Thyroid gland (tissue), 4 donors: ENCODE data around the gene TRIM56. TPM values are rescaled to one million over a fixed set of nuclear protein-coding genes. Genes with fewer than 3 reads are reported as not detected.
"Not testable (repeated sequence)": the region's sequence is repeated elsewhere in the genome, so short reads cannot be mapped to it uniquely, and the experiment has no call there.

Experiments used
- DNase-seq, 2 donors: peaks; one replicate each; pipeline ENCODE4 v3.0.0-alpha.2; 2019
- H3K27ac ChIP-seq, 3 donors: fragments of 200-600 bp; sonication (generic); 1 replicate in 2 of 3; 2 replicates in 1 of 3; pipeline ENCODE4 v1.5.1; 2016 to 2019; ENCODE audit warnings: mild to moderate bottlenecking in 1 of 3, moderate library complexity in 1 of 3
- H3K27me3 ChIP-seq: fragments of 200-600 bp; sonication (generic); one replicate; pipeline ENCODE4 v1.5.1; 2019
- H3K36me3 ChIP-seq, 2 donors: fragments of 200-600 bp; sonication (generic); one replicate each; pipeline ENCODE4 v1.5.1; 2016 to 2019
- H3K4me1 ChIP-seq, 2 donors: fragments of 200-600 bp; sonication (generic); one replicate each; pipeline ENCODE4 v1.5.1; 2017 to 2019
- H3K4me3 ChIP-seq, 3 donors: fragments of 200-600 bp; sonication (generic); replicated peaks in 1 of 3; 1 replicate in 2 of 3; 2 replicates in 1 of 3; pipeline ENCODE4 v1.5.1; 2016; ENCODE audit warnings: mild to moderate bottlenecking in 1 of 3
- H3K9me3 ChIP-seq: fragments of 200-600 bp; sonication (generic); one replicate; pipeline ENCODE4 v1.5.1; 2017
- CTCF ChIP-seq, 6 experiments: fragments of 200-600 bp in 3 of 6; fragments of 450-650 bp in 3 of 6; sonication (generic) in 3 of 6; IDR thresholded peaks; one replicate each; pipeline ENCODE4 v1.5.1; 2016 to 2019; ENCODE audit warnings: antibody characterized with exemption in 6 of 6, mild to moderate bottlenecking in 2 of 6, inconsistent platforms in 1 of 6, moderate library complexity in 1 of 6
- POLR2A ChIP-seq, 2 donors: fragments of 450-650 bp; IDR thresholded peaks; one replicate each; pipeline ENCODE4 v1.6.1; 2017; ENCODE audit warnings: antibody characterized with exemption in 2 of 2, mild to moderate bottlenecking in 2 of 2, moderate library complexity in 1 of 2
- WGBS, 2 donors: methylation state at CpG; one replicate each; pipeline ENCODE4 v1.1.5; 2017; 5-methylcytosine and 5-hydroxymethylcytosine counted together
- intact Hi-C: fragments of 100-400 bp; cut with DNase I; formaldehyde crosslinking; loops from one replicate; pipeline ENCODE4 v1.15.1; 2023
- total RNA-seq, 4 donors: library from RNA; depleted of rRNA; stranded (reverse); fragments of >200 nt; gene quantifications; one replicate each; pipeline ENCODE4 v1.2.3, GENCODE V29; 2016

The TRIM56 gene
- 10 to 100 TPM; 19.6 to 36.4 (median 28.5) TPM for total RNA-seq

GRCh38 chr7:101085162-101085964 is at the start of gene TRIM56:
Gene TRIM56 (plus strand): TSS chr7:101085481. CDS start chr7:101087313, 1,832 bp downstream.
- Histone ChIP-seq H3K4me1 (peaks cover 6 to 22% of the 10 kb centered on the region in 2 donors), H3K36me3 (peaks cover 26% of the 10 kb centered on the region in 2 donors), H3K4me3 (peak within 1 kb of the TSS; percentile 33 to 72 (median 61)), H3K9me3 (no peaks in the 10 kb centered on the region), H3K27ac (peak within 1 kb of the TSS; percentile 90 to 97 (median 95)), H3K27me3 (no peaks in the 10 kb centered on the region)
- 1% methylated on average over 18 to 25 of the region's 26 CpGs for WGBS, 2 donors
- intact Hi-C loops = loop anchor here (5.0 kb wide), 1 partner anchor 52 kb away; no protein-coding TSS in a partner anchor
- TF ChIP-seq CTCF (IDR thresholded peaks at IDR 0.05) (no peak), POLR2A (IDR thresholded peaks at IDR 0.05) (peak in 1 of 2 donors; percentile 36)
- DNase-seq = peak; percentile 92 to 93

- no peak for DNase-seq
- 52 to 60% methylated on average over 2 to 4 of the region's 4 CpGs for WGBS, 2 donors
These were observed 49.3 kb upstream of the TRIM56 start for GRCh38 chr7:101035941-101036340.

DNA sequence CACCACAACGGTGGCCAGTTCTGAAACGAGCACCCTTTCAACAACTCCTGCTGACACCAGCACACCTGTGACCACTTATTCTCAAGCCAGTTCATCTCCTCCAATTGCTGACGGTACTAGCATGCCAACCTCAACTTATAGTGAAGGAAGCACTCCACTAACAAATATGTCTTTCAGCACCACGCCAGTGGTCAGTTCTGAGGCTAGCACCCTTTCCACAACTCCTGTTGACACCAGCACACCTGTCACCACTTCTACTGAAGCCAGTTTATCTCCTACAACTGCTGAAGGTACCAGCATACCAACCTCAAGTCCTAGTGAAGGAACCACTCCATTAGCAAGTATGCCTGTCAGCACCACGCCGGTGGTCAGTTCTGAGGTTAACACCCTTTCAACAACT is 44.0 kb upstream of the TRIM56 start:
- 74 to 77% methylated on average over 6 of the region's 6 CpGs for WGBS, 2 donors
- intact Hi-C loops = not testable (repeated sequence)

More at GRCh38 chr7:101035941-101036340, 49.3 kb upstream of the TRIM56 start:
- Histone ChIP-seq H3K27me3 (no peaks in the 10 kb centered on the region), H3K9me3 (no peaks in the 10 kb centered on the region), H3K27ac (no peak overlapping the region), H3K4me1 (no peaks in the 10 kb centered on the region), H3K36me3 (no peaks in the 10 kb centered on the region), H3K4me3 (no peak overlapping the region)
- intact Hi-C loops = no loop called here
- no peak for TF ChIP-seq CTCF (IDR thresholded peaks at IDR 0.05)
- no peak for TF ChIP-seq POLR2A (IDR thresholded peaks at IDR 0.05)

GRCh38 chr7:101058355-101058754 is 26.9 kb upstream of the TRIM56 start:
- intact Hi-C loops = loop anchor here (2.0 kb wide), 1 partner anchor 162 kb away; no protein-coding TSS in a partner anchor
- no peaks in the 10 kb centered on the region for H3K27me3 ChIP-seq

More for the DNA sequence above, 44.0 kb upstream of the TRIM56 start:
- H3K36me3 ChIP-seq, H3K9me3 ChIP-seq, H3K4me1 ChIP-seq, DNase-seq, H3K27me3 ChIP-seq, H3K27ac ChIP-seq, H3K4me3 ChIP-seq: not testable (repeated sequence)

GRCh38 chr7:101059620-101059942 is 25.7 kb upstream of the TRIM56 start:
- TF ChIP-seq CTCF (IDR thresholded peaks at IDR 0.05) = no peak
- TF ChIP-seq POLR2A (IDR thresholded peaks at IDR 0.05) = no peak
- no peak for DNase-seq
- Histone ChIP-seq H3K36me3 (no peaks in the 10 kb centered on the region), H3K9me3 (no peaks in the 10 kb centered on the region), H3K27me3 (no peaks in the 10 kb centered on the region), H3K4me1 (no peaks in the 10 kb centered on the region), H3K27ac (no peak overlapping the region), H3K4me3 (no peak overlapping the region)
- 28 to 34% methylated on average over 9 of the region's 9 CpGs for WGBS, 2 donors
- intact Hi-C loops = loop anchor here (2.0 kb wide), 1 partner anchor 163 kb away; no protein-coding TSS in a partner anchor

More at GRCh38 chr7:101058355-101058754, 26.9 kb upstream of the TRIM56 start:
- no peaks in the 10 kb centered on the region for H3K4me1 ChIP-seq
- H3K4me3 ChIP-seq = no peak overlapping the region
- no peaks in the 10 kb centered on the region for H3K9me3 ChIP-seq
- TF ChIP-seq CTCF (IDR thresholded peaks at IDR 0.05) = no peak
- no peak for TF ChIP-seq POLR2A (IDR thresholded peaks at IDR 0.05)
- DNase-seq = peak; percentile 64 to 76
- no peaks in the 10 kb centered on the region for H3K36me3 ChIP-seq
- no peak overlapping the region for H3K27ac ChIP-seq
- WGBS, 2 donors = 15 to 17% methylated on average over 9 of the region's 9 CpGs
